Cerebellar nuclear complex (tissue), 1 donor: ENCODE data around the gene NECTIN4.
"Not testable (repeated sequence)": the region's sequence is repeated elsewhere in the genome, so short reads cannot be mapped to it uniquely, and the experiment has no call there.

ENCODE experiments used
- DNase-seq, 2 experiments: peaks; one replicate each; lab custom pipeline; 2025; lab: John Stamatoyannopoulos, UW

Gene NECTIN4

GRCh38 chr1:161082483-161082882, 6.9 kb downstream of the NECTIN4 start:
- DNase-seq, result no peak

GRCh38 chr1:161081519-161081918, 7.8 kb downstream of the NECTIN4 start:
- DNase-seq, result no peak

- DNase-seq, result no peak
These were observed 8.6 kb downstream of the NECTIN4 start for GRCh38 chr1:161080441-161081405.

GRCh38 chr1:161079436-161080110, 9.8 kb downstream of the NECTIN4 start:
- DNase-seq, result no peak

- DNase-seq, result no peak
These were observed 11.9 kb downstream of the NECTIN4 start for GRCh38 chr1:161077426-161077825.

- DNase-seq, result no peak
These were observed 12.9 kb downstream of the NECTIN4 start for GRCh38 chr1:161076410-161076809.

- DNase-seq, result no peak
These were observed 14.5 kb downstream of the NECTIN4 start for GRCh38 chr1:161074676-161075368.

- DNase-seq, result no peak
These were observed 15.8 kb downstream of the NECTIN4 start for GRCh38 chr1:161073474-161074121.

- DNase-seq, result no peak
These were observed 16.5 kb downstream of the NECTIN4 start for GRCh38 chr1:161072751-161073449.

- DNase-seq, result no peak
These were observed 17.4 kb downstream of the NECTIN4 start for GRCh38 chr1:161071886-161072371.

GRCh38 chr1:161070761-161071160, 18.6 kb downstream of the NECTIN4 start:
- DNase-seq, result no peak

GRCh38 chr1:161069731-161070270, 19.6 kb downstream of the NECTIN4 start, which contains the start of gene ARHGAP30:
Gene ARHGAP30, minus strand, starts transcription at chr1:161069891. Its CDS starts 267 bp downstream, at chr1:161069624.
- no peak for DNase-seq

GRCh38 chr1:161069241-161069640, 20.1 kb downstream of the NECTIN4 start:
- DNase-seq, result no peak

GRCh38 chr1:161068306-161069234, 20.8 kb downstream of the NECTIN4 start:
- DNase-seq, result no peak

GRCh38 chr1:161066694-161067093, 22.7 kb downstream of the NECTIN4 start:
- no peak for DNase-seq

GRCh38 chr1:161065681-161066080, 23.7 kb downstream of the NECTIN4 start:
- DNase-seq, result not testable (repeated sequence)

- DNase-seq, result not testable (repeated sequence)
These were observed 25.4 kb downstream of the NECTIN4 start for GRCh38 chr1:161063936-161064335.

- no peak for DNase-seq
These were observed 27.9 kb downstream of the NECTIN4 start for GRCh38 chr1:161061419-161061818.

GRCh38 chr1:161059293-161059692, 30.1 kb downstream of the NECTIN4 start:
- DNase-seq, result no peak

- no peak for DNase-seq
These were observed 34.6 kb downstream of the NECTIN4 start for GRCh38 chr1:161054805-161055204.
